Ecto neural progenitor cell (in vitro differentiated cells): ENCODE results near the gene FKBP4.
A peak's percentile ranks its signal among the peaks of the same experiment; 100 is the strongest.

ENCODE experiments used
- DNase-seq: peaks from one replicate; pipeline ENCODE4 v3.0.0-alpha.2; 2018; ENCODE audit warnings: low spot score

The FKBP4 gene

DNA sequence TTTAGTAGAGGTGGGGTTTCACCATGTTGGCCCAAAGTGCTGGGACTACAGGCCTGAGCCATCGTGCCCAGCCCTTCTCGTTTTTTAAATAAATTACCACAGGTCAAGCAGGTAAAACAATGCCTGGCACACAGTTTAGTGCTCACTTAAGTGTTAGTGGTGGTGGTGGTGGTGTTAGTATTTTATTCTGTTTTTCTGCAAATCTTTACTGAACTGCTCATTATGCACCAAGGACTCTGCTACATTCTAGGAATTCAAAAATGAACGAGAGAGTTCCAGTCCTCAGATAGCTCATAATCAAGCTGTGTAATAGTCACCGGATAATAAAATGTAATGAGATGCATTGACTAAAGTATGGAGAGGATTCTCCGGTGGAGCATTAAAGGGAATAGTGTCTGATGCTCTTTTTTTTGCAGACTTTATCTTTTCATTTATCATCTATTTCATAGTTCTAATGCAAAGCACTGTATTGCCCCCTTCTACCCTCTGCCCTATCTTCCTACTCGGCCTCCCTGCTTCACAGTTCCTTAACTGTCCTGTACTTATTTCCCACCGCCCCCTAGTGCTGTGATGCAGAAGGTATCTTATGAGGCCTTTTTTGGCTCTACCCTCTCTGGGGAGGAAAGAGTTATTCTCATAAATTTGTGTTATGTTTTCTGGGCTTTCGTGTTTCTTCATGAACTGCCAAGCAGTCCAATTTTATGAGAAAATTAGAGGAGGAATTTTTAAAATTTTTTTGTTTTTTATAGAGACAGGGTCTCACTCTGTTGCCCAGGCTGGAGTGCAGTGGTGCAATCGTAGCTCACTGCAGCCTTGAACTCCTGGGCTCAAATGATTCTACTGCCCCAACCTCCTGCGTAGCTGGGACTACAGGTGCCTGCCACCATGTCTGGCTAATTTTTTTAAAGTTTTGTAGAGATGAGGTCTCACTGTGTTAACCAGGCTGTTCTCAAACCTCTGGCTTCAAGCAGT, 18.7 kb downstream of the FKBP4 start:
- peak; percentile 61 for DNase-seq

DNA sequence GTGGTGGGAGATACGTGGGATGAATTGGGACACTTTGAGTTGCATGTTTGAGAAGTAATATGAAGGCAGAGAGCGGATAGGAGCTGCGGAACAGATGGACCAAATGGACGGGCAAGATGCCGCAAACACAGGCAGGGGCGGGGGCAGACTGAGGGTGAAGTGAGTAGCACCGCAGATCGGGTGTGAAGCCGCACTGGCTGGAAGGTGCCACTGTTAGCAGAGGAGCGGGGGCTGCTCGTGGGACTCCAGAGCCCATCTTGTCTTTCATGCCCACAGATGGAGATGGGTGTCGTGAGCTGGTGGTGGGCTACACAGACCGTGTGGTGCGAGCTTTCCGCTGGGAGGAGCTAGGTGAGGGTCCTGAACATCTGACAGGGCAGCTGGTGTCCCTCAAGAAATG, 25.0 kb downstream of the FKBP4 start:
- no peak for DNase-seq

DNA sequence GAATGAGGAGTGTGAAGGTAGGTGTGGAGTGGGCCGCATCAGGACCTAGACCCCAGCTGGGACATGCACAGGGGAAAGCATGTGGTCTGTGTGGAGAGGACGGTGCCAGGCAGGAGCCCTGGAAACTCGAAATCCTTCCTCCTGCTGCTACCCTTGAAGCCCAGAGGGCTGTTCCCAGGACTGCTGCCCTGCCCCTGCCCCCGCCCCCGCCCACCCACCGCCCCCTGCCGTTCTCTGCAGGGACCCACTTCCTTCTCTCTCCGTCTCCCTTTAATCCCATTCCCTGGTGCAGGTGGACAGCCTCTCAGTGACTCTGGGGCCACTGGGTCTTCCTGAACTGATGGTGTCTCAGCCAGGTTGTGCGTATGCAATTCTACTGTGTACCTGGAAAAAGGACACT, 25.7 kb downstream of the FKBP4 start:
- no peak for DNase-seq

DNA sequence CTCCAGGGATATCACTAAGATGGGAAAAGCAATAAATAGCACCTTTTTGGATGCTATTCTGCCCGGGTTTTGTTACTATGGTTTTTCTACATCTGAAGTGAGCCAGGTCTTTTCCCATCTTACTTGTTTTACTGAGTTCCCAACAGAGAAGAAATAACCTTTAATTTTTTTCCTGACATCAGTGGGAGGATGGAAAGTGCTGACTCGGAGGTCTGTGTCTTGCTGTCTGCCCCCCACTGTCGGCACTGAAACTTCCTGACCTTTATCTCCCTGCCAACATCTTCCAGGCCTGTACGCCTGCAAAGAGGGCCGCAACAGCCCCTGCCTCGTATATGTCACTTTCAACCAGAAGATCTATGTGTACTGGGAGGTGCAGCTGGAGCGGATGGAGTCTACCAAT, 28.7 kb downstream of the FKBP4 start:
- DNase-seq, result no peak

DNA sequence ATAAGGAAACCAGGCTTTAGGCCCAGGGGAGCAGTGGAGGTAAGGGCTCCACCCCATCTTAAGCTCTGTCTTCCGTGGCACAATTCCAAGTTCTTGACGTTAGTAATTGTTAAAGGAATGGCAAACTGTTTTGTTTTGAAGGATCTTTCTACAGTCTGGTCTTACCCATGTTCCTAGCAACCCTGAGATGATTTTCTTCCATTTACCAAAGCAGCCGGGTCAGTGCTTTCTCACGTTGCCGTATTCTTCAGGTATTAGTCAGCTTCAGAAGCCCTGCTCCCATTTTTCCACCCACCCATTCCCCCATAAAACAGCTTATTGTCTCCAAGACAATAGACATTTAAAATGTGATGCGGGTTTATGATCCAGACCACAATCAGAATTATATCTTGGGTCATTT, 29.8 kb downstream of the FKBP4 start:
- DNase-seq, result no peak

DNA sequence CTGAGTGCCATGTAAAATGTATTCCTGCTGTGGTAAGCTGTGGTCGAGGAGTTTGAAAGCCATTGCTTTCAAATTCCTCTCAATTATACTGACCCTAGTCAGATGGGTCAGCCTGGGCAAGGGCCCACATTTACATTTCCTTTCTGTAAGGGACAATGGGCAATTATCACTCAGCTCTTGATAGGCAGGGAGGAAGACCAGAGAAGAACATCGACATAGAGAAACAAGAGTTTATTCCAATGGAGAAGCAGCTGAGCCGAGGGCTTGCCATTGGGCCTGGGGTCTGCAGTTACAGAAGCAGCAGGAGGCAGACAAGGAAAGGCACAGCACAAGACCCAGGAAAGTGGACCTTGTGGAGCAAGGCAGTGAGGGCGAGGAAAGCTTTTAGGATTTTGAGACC, 30.4 kb downstream of the FKBP4 start:
- no peak for DNase-seq

DNA sequence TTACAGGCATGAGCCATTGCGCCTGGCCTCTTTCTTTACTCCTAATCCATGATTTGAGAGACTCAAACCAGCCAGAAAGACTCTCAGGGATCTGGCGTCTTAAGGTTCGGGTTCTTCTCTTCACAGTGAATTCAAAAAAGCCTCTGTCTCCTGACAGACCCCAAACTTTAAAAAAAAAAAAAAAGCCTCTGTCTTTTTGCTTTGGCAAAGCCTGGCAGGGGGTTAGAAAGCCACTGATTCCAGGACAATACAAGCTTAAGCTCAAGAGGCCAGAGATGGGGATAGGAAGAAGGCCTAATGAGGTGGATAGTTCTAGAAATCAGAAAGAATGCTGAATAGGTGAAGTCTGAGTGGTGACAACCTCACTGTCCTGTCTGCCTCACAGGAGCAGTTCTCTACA, 31.3 kb downstream of the FKBP4 start:
- no peak for DNase-seq

DNA sequence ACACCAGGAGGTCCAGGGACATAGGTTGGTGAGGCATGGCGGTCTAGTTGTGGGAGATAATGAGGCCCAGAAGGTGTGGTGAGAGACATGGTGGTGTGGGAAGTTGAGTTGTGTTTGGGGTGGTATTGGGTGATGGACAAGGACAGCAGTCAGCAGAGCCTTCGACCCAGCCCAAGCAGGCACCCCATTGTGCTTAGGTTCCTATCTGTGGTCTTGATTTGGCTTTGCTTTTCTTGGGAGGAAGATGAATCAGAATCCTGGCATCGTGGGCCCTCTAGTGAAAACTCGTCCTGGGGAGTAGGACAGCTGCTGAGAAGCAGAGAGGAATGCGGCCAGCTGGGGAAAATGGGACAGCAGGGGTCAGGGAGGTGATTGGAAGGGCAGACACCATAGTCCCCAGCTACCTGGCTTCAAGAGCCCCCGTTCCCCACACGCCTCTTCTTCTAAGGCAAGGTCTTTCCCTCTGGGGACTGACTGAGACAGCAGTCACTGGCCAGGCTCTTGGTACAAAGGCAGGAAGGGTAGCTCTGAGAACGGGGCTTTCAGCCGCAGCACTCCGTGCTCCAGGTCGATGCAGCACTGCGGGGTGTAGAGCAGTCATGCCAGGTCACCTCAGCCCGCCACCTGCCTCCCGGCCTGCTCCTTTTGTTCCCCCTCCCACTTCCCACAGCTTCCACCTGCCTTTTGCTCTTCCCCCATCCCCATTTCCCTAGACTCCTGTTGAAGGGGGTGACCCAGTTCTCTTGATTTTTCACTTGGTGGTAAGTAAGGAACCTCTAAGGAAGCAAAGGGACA, 32.1 kb downstream of the FKBP4 start:
- DNase-seq, result no peak

DNA sequence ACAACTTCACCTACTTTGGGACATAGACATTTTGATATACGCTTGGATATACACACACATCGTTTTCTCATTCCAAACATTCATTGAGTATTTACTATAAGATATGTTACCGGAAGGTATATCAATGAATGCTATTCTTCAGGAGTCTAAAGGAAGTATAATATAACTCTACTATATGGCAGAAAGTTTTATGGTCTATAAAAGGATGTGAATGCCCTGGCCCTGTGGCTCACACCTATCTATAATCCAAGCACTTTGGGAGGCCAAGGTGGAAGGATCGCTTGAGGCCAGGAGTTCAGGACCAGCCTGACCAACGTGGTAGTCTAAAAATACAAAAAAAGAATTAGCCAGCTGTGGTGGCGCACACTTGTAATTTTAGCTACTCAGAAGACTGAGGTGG, 34.5 kb downstream of the FKBP4 start:
- DNase-seq, result no peak

DNA sequence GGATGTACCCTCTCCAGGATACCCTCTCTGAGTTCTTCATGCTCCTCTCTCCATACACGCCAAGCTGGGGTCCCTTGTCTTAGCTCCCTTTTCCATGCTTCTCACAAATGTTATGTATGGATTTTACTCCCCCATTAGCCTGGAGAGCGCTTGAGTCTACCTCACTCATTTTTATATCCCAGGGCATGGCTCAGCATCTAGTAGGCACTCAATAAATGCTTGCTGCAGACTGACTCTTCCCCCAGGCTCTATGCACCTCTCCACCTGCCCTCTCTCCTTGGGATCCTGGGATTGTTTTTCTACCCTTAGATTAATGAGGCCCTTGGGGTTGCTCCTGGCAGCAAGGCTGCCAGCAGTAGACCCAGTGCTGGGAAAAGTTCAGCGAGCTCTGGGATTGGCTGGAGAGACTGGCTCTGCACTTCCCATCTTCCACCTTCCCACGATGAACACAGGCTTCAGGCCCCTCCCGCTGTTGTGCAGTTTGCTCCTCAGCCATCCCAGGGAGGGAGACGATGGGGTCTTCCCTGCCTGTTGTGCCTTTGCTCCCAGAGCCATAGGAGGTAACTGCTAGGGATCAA, 37.9 kb downstream of the FKBP4 start:
- DNase-seq, result no peak

DNA sequence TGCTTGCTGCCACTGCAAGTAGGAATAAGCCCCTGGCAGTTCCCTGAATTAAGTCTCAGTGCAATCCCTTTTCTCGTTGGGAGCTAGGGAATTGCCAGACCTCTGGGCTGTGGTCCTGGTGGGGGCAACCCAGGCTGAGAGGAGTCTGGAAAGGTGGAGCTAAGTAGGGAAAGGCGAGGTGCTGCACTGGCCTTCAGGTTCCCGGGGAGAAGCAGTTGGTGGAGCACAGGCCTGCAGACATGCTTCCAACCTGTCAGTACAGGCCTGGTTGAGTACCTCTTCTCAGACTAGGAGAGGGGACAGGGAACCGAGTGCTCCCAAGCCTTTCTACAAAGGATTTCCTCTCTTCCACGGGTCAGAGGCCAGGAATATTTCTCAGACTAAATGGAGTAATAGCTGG, 38.6 kb downstream of the FKBP4 start:
- no peak for DNase-seq

DNA sequence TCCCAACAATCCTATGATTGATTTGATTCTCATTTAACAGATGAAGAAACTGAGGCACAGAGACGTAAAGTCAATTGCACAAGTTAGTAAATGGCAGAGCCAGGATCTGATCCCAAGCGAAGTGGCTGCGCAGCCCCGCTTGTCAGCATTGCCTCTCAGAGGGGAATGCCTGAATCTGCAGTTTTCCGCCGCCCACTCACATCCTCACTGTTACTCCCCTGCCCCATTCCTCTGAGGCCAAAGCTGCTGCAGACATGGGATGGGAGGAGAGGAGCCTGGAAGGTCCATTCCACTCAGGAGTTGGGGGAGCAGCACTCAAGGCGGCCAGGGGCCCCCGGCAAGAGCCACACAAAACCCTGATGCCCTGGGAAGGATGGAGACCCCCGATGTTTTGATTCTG, 39.0 kb downstream of the FKBP4 start:
- no peak for DNase-seq

DNA sequence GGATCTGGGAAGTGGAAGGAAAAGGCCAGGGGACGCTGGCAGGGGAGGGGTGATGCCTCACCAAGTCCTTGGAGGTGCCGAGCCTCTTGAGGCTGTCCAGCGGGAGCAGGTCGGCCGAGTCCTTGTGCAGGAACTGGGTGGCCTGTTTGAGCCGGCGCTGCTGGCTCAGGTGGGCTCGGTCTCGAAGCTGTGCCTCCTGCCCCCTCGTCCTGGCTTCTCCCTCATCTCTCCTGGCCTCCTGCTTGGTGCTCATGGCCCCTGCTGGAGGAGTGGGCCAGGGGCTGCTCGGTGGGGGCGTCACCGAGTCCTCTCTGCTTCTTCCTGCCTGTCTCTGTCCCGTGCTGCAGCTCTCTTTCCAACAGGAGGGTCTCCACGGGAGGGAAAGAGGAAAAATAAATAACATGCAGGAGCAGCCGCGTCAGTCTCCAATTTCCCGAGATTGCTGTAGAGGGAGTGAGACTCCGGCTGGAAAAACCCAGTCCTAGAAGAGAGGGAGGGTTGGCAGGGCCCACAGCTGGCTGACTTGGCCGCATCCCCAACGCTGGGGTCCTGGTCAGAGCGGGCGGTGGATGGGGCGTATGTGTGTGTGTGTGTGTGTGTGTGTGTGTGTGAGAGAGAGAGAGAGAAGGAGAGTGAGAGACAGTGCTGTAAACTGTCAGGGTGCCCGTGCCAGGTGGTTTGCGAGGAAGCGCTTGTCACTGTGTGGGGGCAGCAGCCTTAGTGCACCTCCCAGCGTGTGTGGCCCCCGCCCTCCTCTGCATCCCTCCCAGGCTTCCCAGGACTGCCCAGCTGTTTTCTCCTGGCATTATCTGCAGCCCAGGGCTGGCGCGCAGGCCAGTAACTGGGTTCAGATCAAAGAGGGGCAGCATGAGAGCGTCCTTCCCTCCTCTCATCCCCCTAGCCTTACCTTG, 40.1 kb downstream of the FKBP4 start, which contains the start of gene NRIP2:
Gene NRIP2, minus strand, starts transcription at position 455 of the 911 bp plus-strand sequence. Its CDS starts 52 bp downstream, at position 403.
- DNase-seq, result no peak

DNA sequence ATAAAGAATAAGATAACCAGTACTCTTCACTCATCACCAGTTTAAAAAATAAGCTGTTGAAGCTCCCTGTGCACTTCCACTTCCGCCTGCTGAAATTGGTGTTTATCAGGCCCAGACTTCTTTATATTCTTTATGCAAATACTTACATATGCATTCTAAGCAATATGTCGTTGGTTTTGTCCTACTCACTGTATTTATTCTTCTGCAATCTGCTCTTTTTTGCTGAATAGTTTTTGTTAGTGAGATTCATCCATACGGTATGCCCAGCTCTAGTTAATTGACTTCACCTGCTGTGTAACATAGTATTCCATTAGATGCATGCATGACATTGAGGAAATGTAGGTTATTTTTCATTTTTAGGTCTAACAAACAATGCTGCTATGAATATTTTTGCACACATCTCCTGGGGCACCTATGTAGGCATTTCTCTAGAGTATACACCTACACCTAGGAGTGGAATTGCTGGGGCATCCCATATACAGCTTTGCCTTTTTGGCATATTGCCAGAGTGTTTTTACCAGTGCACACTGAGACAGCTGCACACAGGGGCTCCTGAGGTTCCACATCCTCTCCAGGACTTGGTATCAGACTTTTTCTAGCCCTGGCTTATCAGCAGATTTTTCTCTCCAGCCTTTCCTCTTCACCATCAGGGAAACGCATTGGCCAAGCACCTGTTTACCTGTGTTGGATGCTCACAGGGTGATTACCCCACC, 41.1 kb downstream of the FKBP4 start:
- no peak for DNase-seq

DNA sequence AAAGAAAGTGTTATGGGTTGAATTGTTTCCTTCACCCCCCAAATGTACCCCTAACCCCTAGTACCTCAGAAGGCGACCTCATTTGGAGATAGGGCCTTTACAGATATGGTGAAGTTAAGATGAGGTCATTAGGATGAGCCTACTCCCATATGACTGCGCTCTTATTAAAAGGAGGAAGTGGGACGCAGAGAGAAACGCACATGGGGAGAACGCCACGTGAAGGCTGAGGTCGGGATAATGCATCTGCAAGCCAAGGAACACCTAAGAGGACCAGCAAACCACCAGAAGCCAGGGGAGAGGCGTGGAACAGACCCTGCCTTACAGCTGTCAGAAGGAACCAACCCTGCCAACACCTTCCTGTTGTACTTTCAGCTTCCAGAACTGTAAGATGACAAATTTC, 41.8 kb downstream of the FKBP4 start:
- DNase-seq, result no peak

DNA sequence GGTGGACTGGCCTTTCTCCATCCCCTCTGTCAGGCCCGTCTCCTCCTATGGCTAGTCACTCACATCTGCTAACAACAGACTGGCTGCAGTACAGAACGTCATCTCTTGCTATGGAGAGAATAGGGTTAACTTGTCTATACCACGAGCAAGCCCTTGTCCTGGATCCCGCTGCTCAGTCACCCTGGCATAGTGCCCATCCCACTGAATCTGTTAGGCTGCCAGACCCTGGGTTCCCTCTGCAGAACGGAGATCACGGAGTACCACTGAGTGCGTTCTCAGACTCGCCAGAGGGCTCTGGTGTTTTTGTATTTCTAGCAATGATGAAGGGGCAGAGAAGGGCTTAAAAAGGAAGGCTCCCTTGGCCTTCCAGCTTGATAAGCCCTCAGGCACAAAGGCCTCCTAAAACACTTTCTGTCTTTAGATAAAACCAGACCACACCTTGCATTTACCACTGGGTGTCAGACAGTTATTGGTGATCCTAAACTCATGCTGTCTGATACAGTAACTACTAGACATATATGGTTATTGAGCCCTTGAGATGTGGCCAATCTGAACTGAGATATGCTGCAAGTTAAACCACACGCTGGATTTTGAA, 46.4 kb downstream of the FKBP4 start:
- no peak for DNase-seq

DNA sequence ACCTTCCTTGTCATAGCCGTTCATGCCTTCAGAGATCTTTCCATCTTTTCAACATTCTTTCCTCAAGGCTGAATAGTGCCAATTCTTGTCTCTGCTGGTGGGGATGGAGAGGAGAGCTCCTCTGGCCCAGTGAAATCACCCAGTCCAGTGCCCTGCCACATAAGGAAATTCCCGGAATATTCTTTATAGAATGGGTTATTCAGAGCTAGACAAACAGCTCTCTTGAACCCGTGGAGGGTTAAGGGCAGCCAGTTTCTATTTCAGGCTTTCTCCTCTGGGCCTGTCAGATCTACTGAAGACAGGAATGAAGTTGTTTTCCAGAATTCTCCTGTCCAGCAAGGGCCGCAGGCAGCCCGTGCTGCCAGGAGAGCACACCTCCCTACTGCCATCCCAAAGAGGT, 48.2 kb downstream of the FKBP4 start:
- DNase-seq, result no peak

DNA sequence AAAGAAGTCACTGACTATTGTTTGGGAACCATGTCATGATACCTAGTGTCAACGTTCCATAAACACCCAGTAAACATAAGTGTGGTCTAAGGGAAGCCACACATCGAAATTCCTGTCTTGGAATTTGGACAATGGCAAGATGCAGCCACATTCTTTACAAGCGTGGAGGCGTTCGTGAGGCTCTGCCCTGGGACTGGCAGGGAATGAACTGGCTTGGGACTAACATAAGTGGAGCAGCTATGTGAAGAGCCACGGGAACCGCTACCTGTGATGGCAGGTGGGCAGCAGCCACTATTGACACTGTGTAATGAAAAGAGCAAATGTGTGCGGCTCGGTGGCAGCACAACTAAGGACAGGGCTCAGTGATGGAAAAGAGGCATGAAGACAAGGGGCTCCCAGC, 50.0 kb downstream of the FKBP4 start:
- no peak for DNase-seq

DNA sequence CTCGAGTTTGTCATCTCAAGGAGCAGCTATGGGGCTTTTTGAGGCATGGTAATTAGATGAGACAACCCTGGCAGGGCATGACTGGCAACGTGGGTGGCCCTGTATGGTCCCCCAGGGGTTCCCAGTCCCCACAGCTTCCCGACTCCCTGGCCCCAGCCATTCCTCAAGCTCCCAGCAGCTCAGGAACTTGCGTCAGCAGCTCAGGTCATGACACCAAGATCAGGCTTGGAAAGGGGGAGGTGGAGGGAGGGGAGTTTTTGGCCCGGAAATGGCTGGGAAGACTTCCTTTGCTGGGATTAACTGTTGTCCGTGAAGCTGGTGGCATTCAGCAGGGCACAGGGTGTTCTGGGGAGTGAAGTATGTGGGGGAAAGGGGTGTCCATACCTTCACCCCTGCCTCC, 50.5 kb downstream of the FKBP4 start:
- DNase-seq, result no peak

DNA sequence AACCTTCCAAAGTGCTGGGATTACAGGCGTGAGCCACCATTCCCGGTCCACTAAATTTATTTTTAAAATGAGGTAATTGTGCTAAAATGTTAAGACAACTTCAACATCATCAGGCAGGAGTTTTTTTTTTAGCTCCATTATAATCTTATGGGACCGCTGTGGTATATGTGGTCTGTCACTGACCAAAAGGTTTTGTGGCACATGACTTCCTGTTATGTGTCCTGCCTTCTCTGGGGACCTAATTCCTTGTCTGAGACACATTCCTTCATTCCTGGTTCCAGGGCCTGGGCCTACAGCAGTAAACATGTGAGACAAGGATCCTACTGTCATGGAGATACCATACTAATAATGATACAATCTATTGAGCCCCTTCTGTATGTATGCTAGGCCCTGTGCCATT, 57.2 kb downstream of the FKBP4 start:
- DNase-seq, result no peak

DNA sequence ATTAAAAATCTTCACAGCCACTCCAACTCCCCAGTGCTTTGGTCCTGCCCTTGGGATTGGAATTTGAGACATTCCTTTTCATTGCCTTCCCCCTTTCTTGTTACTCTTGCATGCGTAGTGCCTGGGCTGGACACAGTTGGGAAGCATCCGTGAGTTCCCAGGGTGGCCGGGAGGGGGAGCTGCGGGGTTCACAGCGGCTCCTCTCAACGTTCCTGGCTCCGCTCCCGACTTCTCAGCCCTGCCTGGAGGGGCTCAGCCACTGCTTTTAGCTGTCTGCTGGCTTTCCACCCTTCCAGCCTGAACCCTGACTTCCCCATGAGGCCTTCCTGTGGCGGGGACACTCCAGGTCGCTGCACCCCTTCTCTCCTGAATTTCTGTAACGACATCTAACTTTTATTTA, 58.9 kb downstream of the FKBP4 start:
- DNase-seq, result peak; percentile 96
